ENCODE data around the gene PPP1R14C.

DNA sequence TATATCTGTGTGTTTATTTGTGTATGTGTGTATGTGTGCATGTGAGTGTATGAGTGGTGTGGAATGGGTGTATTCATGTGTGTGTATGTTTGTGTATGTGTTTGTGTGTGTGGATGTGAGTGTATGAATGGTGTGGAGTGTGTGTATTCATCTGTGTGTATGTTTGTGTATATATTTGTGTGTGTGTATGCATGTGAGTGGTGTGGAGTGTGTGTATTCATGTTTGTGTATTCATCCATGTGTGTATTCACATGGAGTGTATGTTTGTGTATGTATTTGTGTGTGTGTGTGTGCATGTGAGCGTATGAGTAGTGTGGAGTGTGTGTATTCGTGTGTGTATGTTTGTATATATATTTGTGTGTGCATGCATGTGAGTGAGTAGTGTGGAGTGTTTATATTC, 66.6 kb downstream of the PPP1R14C start:
- TF ChIP-seq POLR2AphosphoS5 (IDR thresholded peaks at IDR 0.05; ENCODE audit: borderline replicate concordance, low read depth, low read length) (no peak), EZH2 (IDR thresholded peaks at IDR 0.05) (no peak)

All from SK-N-MC (cell line).